Endothelial cell (in vitro differentiated cells): ENCODE data around the gene UGT1A4. TPM values are rescaled to one million over a fixed set of nuclear protein-coding genes. Genes with fewer than 3 reads are reported as not detected.
"Not testable (repeated sequence)": the region's sequence is repeated elsewhere in the genome, so short reads cannot be mapped to it uniquely, and the experiment has no call there.

Source experiments
- DNase-seq: peaks from one replicate; pipeline ENCODE4 v3.0.0; 2021; ENCODE audit warnings: low spot score
- H3K27ac Mint-ChIP-seq: one replicate; pipeline ENCODE4 v1.8.0; 2021; ENCODE audit warnings: mixed read lengths, inconsistent platforms; ENCODE audit not compliant: unreplicated experiment
- H3K27me3 Mint-ChIP-seq: one replicate; pipeline ENCODE4 v1.8.0; 2021; ENCODE audit warnings: mild to moderate bottlenecking, moderate library complexity, mixed read lengths, inconsistent platforms; ENCODE audit not compliant: unreplicated experiment
- H3K36me3 Mint-ChIP-seq: one replicate; pipeline ENCODE4 v1.8.0; 2021; ENCODE audit warnings: mild to moderate bottlenecking, low read depth, mixed read lengths, inconsistent platforms; ENCODE audit not compliant: unreplicated experiment
- H3K4me1 Mint-ChIP-seq: one replicate; pipeline ENCODE4 v1.8.0; 2021; ENCODE audit warnings: mild to moderate bottlenecking, mixed read lengths, inconsistent platforms; ENCODE audit not compliant: unreplicated experiment
- H3K4me3 Mint-ChIP-seq: one replicate; pipeline ENCODE4 v1.8.0; 2021; ENCODE audit warnings: mild to moderate bottlenecking, mixed read lengths, inconsistent platforms; ENCODE audit not compliant: unreplicated experiment
- H3K9me3 Mint-ChIP-seq: one replicate; pipeline ENCODE4 v1.8.0; 2021; ENCODE audit warnings: mixed read lengths, inconsistent platforms; ENCODE audit not compliant: unreplicated experiment
- total RNA-seq: library from RNA; stranded (reverse); fragmentation: NEBNext Ultra II Directional; extraction: Animal tissue kit (Norgen Biotek cat#: 25700); gene quantifications from one replicate; pipeline ENCODE4 v1.2.1, GENCODE V29; 2021; ENCODE audit not compliant: unreplicated experiment
- TF ChIP-seq, protein P1 (sequence below): fragments of 200-600 bp; sonication (generic); IDR thresholded peaks from one replicate; pipeline ENCODE4 v1.5.0; 2021; ENCODE audit warnings: antibody characterized with exemption; ENCODE audit not compliant: unreplicated experiment

Gene UGT1A4
- total RNA-seq, 1 donor from 2014 or later: not detected

DNA sequence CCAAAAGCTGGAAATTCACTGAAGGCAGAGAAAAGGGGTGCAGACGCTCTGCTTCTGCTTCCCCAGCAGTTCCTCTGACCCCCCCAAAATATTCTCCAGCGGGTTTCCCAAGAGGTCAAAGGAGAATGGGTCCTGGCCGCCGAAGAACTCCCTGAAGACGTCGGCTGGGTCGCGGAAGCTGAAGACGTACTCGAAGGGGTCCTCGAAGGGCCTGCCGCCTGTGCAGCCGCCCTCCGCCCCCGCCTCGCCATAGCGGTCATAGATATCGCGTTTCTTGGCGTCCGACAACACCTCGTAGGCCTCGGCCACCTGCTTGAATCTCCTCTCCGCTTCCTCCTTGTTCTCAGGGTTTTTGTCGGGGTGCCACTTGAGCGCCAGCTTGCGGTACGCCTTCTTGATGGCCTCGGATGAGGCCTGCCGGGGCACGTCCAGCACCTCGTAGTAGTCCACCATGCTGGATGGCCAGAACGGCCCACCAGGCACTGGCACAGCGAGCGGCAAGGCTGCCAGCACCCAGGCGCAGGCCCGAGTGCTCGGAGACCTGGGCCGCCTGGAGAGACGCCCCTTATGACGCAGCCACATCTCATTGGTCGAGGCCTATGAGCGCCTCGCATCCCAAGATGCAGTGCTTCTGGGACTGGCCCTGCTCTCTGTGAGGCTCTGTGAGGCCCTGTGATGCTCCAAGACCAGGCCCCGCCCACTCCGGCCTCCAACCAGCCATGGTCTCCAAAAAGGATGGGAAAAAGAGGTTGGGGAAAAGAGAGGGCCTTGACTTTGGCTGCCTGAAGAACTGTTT lies 25.1 kb downstream of the UGT1A4 start:
- TF ChIP-seq, protein P1, sequence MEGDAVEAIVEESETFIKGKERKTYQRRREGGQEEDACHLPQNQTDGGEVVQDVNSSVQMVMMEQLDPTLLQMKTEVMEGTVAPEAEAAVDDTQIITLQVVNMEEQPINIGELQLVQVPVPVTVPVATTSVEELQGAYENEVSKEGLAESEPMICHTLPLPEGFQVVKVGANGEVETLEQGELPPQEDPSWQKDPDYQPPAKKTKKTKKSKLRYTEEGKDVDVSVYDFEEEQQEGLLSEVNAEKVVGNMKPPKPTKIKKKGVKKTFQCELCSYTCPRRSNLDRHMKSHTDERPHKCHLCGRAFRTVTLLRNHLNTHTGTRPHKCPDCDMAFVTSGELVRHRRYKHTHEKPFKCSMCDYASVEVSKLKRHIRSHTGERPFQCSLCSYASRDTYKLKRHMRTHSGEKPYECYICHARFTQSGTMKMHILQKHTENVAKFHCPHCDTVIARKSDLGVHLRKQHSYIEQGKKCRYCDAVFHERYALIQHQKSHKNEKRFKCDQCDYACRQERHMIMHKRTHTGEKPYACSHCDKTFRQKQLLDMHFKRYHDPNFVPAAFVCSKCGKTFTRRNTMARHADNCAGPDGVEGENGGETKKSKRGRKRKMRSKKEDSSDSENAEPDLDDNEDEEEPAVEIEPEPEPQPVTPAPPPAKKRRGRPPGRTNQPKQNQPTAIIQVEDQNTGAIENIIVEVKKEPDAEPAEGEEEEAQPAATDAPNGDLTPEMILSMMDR: no peak
- Mint-ChIP-seq H3K4me1 (no peaks in the 10 kb centered on the region), H3K4me3 (no peak overlapping the region), H3K27me3 (peaks cover 2% of the 10 kb centered on the region), H3K27ac (no peak overlapping the region), H3K36me3 (no peaks in the 10 kb centered on the region), H3K9me3 (no peaks in the 10 kb centered on the region)
- no peak for DNase-seq

DNA sequence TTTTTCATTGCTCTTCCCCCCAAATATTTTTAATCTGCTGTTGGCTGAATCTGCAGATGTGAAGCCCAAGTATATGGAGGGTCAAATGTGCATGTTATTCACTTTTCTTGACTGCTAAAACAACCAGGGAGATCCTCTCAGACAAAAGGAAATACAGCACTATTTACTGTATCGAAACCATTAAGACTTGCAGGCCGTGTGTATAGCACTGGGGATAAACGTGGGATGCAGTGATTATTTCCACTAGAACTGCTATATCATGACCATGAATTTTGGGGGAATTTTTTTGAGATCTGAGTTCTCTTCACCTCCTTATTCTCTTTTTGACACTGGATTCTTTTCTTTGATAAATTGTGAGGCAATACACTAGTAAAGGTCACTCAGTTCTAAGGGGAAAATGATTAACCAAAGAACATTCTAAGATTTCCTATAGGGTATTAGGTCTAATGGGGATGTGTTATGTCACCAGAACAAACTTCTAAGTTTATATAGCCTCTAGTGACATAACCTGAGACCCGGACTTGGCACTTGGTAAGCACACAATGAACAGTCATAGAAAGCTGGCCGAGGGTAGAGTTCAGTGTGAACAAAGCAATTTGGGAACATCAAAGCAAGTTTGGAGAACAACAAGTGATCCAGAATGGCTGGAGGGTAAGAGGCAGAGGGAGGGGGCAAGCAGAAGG lies 26.7 kb downstream of the UGT1A4 start:
- TF ChIP-seq, protein P1: no peak
- DNase-seq: no peak
- Mint-ChIP-seq H3K27me3 (peaks cover 2% of the 10 kb centered on the region), H3K27ac (no peak overlapping the region), H3K9me3 (peaks cover 5% of the 10 kb centered on the region), H3K36me3 (no peaks in the 10 kb centered on the region), H3K4me3 (no peak overlapping the region), H3K4me1 (no peaks in the 10 kb centered on the region)

DNA sequence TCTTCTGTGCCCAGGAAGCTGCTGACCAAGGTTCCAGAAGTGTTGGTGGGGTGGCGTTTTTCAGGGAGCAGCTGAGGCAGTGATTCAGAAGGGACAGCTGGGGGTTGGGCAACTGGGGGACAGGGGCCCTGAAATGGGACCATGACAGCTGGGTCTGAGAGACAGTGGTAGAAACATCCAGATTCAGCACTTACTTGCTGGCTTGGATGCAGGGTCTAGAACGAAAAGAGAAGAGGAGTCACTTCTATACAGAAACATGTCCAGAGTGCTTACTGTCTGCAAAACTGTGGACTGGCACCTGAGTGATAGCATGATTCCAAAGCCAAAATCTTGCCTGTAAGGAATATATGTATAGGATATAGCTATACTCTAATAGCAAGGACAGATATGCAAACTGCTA lies 27.3 kb downstream of the UGT1A4 start:
- H3K27me3 Mint-ChIP-seq: not testable (repeated sequence)

DNA sequence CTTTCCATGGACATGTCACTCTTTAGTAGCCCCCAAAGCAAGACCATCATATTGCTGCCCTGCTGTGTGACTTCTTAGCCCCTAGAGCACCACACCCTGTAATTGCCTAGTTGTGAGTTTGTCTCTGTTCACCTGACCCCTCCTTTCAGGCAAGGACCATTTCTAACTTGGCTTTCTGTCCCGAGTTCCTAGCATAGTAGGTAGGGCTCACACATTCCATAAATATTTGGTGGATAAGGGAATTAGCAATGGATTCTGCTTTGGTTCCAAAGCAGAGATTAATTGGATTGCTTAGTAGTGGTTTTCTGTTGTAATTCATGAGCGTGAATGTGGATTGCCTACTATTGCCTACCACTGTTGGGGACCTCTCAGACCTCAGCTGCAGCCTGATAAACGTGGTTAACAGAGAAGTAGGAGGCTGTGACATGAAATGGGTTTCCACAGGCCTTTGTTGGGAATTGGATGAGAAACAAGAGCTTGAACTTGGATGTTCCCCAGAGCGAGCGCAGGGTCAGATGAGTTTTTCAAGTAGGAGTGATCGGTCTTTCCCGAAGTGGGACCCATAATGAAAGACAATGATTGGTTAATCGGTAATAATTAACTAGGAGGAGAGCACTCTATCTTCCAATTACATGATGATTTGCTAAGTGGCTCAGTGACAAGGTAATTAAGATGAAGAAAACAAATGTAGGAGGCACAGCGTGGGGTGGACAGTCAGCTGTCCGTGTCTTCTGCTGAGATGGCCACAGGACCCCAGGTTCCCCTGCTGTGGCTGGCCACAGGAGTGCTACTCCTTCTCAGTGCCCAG lies 28.1 kb downstream of the UGT1A4 start:
- H3K4me3 Mint-ChIP-seq: no peak overlapping the region
- H3K36me3 Mint-ChIP-seq: peaks cover 3% of the 10 kb centered on the region
- TF ChIP-seq, protein P1: no peak
- no peak for DNase-seq
- H3K27me3 Mint-ChIP-seq: peaks cover 2% of the 10 kb centered on the region
- H3K27ac Mint-ChIP-seq: no peak overlapping the region
- H3K4me1 Mint-ChIP-seq: no peaks in the 10 kb centered on the region
- peaks cover 11% of the 10 kb centered on the region for H3K9me3 Mint-ChIP-seq

More for the DNA sequence above, 27.3 kb downstream of the UGT1A4 start:
- H3K36me3 Mint-ChIP-seq, H3K4me3 Mint-ChIP-seq, H3K9me3 Mint-ChIP-seq, H3K4me1 Mint-ChIP-seq, H3K27ac Mint-ChIP-seq, DNase-seq: not testable (repeated sequence)

DNA sequence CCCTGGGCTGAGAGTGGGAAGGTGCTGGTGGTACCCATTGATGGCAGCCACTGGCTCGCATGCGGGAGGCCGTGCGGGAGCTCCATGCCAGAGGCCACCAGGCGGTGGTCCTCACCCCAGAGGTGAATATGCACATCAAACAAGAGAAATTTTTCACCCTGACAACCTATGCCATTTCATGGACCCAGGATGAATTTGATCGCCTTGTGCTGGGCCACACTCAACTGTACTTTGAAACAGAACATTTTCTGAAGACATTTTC lies 28.7 kb downstream of the UGT1A4 start:
- H3K4me3 Mint-ChIP-seq: no peak overlapping the region
- H3K27ac Mint-ChIP-seq: no peak overlapping the region
- TF ChIP-seq, protein P1: no peak
- DNase-seq: no peak
- H3K27me3 Mint-ChIP-seq: peaks cover 2% of the 10 kb centered on the region
- H3K9me3 Mint-ChIP-seq: peaks cover 15% of the 10 kb centered on the region
- peaks cover 5% of the 10 kb centered on the region for H3K36me3 Mint-ChIP-seq
- no peaks in the 10 kb centered on the region for H3K4me1 Mint-ChIP-seq

DNA sequence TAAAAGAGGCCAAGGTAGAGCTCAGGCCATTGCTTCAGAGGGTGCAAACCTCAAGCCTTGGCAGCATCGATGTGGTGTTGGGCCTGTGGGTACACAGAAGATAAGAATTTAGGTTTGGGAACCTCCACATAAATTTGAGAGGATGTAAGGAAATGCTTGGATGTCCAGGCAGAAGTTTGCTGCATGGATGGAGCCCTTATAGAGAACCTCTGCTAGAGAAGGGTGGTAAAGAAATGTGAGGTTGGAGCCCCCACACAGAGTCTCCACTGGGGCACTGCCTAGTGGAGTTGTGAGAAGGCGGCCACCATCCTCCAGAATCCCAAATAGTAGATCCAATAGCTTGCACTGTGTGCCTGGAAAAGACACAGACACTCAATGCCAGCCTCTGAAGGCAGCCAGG lies 32.2 kb downstream of the UGT1A4 start:
- peaks cover 15% of the 10 kb centered on the region for H3K9me3 Mint-ChIP-seq
- not testable (repeated sequence) for H3K27me3 Mint-ChIP-seq, DNase-seq, H3K27ac Mint-ChIP-seq, H3K4me3 Mint-ChIP-seq, H3K4me1 Mint-ChIP-seq, H3K36me3 Mint-ChIP-seq

DNA sequence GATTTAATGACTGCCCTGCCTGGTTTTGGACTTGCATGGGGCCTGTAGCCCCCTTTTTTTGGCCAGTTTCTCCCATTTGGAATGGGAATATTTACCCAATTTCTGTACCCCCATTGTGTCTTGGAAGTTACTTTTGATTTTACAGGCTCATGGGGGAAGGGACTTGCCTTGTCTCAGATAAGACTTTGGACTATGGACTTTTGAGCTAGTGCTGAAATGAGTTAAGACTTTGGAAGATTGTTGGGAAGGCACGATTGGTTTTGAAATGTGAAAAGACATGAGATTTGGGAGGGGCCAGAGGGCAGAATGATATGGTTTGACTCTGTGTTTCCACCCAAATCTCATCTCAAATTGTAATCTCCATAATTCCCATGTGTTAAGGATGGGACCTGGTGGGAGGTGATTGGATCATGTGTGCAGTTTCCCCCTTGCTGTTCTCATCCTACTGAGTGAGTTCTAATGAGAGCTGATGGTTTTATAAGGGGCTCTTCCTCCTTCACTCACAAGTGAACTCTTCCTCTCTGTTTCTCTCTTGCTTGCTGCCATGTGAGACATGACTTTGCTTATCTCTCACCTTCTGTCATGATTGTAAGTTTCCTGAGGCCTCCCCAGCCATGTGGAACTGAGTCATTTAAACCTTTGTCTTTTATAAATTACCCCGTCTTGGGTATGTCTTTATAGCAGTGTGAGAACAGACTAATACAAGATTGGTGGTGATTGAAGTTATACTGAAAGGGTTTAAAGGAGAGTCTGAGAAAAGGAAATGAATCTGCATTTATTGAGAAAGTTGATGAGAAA lies 32.9 kb downstream of the UGT1A4 start:
- not testable (repeated sequence) for DNase-seq, H3K27ac Mint-ChIP-seq, H3K36me3 Mint-ChIP-seq, H3K27me3 Mint-ChIP-seq, H3K4me1 Mint-ChIP-seq
- peaks cover 15% of the 10 kb centered on the region for H3K9me3 Mint-ChIP-seq
- peak overlapping the region; percentile 49 for H3K4me3 Mint-ChIP-seq
